Measurements from ENCODE around the gene HSPB7. TPM values are rescaled to one million over a fixed set of nuclear protein-coding genes. Genes with fewer than 3 reads are reported as not detected.

Gene HSPB7
- total and polyA plus RNA-seq, 2 experiments from 2014 or later: 0.13 TPM; not detected in 1

DNA sequence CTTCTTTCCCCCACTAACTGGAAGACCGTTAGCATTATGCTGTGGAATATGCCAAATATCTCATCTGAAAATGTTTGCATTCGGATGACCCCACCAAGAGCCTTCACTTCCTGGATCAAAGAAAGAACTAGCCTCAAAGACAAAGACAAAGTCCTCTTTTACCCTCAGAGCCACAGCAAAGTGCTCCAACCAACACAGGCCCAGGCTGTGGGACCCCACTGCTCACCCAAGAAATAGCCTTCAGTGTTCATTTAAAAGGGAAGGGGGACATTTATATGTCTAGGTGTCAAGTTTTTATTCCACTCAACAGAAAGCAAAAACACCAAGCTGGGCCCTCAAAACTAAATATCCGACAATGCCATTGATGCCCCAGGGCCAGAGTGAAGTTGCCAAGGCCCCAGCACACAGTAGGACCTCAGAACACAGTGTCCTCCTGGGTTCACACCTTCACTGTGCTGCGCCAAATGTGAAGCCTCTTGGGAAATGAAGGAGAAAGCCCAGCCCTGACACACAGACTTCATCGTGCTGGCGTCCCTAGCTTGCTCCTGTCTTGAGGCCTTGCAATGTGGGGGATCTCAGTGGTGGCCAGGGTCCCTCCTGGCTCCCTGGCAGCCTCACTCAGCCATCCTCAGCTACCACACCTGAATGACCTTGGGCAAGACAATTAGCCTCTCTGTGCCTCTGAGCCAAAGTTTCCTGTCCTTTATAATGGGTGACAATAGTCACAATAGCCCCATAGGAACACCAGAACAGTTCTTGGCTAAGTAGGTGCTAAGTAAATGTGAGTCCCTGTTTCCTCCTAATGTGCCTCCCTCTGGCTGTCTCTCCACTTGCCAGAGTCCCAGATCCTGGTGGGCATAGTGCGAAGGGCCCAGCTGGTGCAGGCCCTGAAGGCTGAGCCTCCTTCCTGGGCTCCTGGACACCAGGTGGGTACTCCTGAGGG is 37.0 kb upstream of the HSPB7 start:
- peaks cover 4% of the 10 kb centered on the region for H3K27me3 Mint-ChIP-seq (ENCODE audit: insufficient read depth, low read depth, poor library complexity)
- Histone ChIP-seq H3K9me2 (ENCODE audit: insufficient read depth) (no peaks in the 10 kb centered on the region), H3K4me2 (no peak overlapping the region), H3K4me1 (ENCODE audit: insufficient read depth) (peaks cover 5% of the 10 kb centered on the region; the same call in 1 of the 2 replicates), H3K27ac (ENCODE audit: low read depth) (no peak overlapping the region), H4K20me1 (replicated peaks; ENCODE audit: insufficient read depth) (no peaks in the 10 kb centered on the region), H2AFZ (no peak overlapping the region), H3K79me2 (replicated peaks; ENCODE audit: insufficient read depth) (no peaks in the 10 kb centered on the region), H3K27me3 (ENCODE audit: insufficient read depth) (no peaks in the 10 kb centered on the region), H3F3A (replicated peaks; ENCODE audit: low read depth) (no peaks in the 10 kb centered on the region), H3K36me3 (ENCODE audit: insufficient read depth) (no peaks in the 10 kb centered on the region), H3K4me3 (no peak overlapping the region)
- no peaks in the 10 kb centered on the region for H3K36me3 Mint-ChIP-seq (ENCODE audit: low read depth)
- TF ChIP-seq NANOG (IDR thresholded peaks at IDR 0.05; ENCODE audit: borderline replicate concordance) (no peak), EZH2phosphoT487 (IDR thresholded peaks at IDR 0.05; ENCODE audit: unreplicated experiment) (no peak), ZNF114 (CRISPR knock-in tag; IDR thresholded peaks at IDR 0.05) (no peak), POLR2AphosphoS5 (IDR thresholded peaks at IDR 0.05; ENCODE audit: low read depth) (no peak)
- TF ChIP-seq, protein P1, sequence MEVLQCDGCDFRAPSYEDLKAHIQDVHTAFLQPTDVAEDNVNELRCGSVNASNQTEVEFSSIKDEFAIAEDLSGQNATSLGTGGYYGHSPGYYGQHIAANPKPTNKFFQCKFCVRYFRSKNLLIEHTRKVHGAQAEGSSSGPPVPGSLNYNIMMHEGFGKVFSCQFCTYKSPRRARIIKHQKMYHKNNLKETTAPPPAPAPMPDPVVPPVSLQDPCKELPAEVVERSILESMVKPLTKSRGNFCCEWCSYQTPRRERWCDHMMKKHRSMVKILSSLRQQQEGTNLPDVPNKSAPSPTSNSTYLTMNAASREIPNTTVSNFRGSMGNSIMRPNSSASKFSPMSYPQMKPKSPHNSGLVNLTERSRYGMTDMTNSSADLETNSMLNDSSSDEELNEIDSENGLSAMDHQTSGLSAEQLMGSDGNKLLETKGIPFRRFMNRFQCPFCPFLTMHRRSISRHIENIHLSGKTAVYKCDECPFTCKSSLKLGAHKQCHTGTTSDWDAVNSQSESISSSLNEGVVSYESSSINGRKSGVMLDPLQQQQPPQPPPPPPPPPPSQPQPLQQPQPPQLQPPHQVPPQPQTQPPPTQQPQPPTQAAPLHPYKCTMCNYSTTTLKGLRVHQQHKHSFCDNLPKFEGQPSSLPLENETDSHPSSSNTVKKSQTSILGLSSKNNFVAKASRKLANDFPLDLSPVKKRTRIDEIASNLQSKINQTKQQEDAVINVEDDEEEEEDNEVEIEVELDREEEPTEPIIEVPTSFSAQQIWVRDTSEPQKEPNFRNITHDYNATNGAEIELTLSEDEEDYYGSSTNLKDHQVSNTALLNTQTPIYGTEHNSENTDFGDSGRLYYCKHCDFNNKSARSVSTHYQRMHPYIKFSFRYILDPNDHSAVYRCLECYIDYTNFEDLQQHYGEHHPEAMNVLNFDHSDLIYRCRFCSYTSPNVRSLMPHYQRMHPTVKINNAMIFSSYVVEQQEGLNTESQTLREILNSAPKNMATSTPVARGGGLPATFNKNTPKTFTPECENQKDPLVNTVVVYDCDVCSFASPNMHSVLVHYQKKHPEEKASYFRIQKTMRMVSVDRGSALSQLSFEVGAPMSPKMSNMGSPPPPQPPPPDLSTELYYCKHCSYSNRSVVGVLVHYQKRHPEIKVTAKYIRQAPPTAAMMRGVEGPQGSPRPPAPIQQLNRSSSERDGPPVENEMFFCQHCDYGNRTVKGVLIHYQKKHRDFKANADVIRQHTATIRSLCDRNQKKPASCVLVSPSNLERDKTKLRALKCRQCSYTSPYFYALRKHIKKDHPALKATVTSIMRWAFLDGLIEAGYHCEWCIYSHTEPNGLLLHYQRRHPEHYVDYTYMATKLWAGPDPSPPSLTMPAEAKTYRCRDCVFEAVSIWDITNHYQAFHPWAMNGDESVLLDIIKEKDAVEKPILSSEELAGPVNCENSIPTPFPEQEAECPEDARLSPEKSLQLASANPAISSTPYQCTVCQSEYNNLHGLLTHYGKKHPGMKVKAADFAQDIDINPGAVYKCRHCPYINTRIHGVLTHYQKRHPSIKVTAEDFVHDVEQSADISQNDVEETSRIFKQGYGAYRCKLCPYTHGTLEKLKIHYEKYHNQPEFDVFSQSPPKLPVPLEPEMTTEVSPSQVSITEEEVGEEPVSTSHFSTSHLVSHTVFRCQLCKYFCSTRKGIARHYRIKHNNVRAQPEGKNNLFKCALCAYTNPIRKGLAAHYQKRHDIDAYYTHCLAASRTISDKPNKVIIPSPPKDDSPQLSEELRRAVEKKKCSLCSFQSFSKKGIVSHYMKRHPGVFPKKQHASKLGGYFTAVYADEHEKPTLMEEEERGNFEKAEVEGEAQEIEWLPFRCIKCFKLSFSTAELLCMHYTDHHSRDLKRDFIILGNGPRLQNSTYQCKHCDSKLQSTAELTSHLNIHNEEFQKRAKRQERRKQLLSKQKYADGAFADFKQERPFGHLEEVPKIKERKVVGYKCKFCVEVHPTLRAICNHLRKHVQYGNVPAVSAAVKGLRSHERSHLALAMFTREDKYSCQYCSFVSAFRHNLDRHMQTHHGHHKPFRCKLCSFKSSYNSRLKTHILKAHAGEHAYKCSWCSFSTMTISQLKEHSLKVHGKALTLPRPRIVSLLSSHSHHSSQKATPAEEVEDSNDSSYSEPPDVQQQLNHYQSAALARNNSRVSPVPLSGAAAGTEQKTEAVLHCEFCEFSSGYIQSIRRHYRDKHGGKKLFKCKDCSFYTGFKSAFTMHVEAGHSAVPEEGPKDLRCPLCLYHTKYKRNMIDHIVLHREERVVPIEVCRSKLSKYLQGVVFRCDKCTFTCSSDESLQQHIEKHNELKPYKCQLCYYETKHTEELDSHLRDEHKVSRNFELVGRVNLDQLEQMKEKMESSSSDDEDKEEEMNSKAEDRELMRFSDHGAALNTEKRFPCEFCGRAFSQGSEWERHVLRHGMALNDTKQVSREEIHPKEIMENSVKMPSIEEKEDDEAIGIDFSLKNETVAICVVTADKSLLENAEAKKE (CRISPR knock-in tag; IDR thresholded peaks at IDR 0.05): no peak
- no peak overlapping the region for H3K4me3 Mint-ChIP-seq
- H3K9me3 Mint-ChIP-seq: no peaks in the 10 kb centered on the region
- peaks cover 13% of the 10 kb centered on the region for H3K4me1 Mint-ChIP-seq
- no peak for DNase-seq (ENCODE audit: low spot score)
- H3K27ac Mint-ChIP-seq: no peak overlapping the region
- no peak for ATAC-seq
